Measurements from ENCODE around the gene CEP131. TPM values are rescaled to one million over a fixed set of nuclear protein-coding genes. Genes with fewer than 3 reads are reported as not detected.

Gene CEP131
- total and polyA plus RNA-seq, 2 of the 8 experiments (the other 6 are each of a cell fraction or from before 2014, with no cell fraction given), result 5.9 to 23.2 TPM

DNA sequence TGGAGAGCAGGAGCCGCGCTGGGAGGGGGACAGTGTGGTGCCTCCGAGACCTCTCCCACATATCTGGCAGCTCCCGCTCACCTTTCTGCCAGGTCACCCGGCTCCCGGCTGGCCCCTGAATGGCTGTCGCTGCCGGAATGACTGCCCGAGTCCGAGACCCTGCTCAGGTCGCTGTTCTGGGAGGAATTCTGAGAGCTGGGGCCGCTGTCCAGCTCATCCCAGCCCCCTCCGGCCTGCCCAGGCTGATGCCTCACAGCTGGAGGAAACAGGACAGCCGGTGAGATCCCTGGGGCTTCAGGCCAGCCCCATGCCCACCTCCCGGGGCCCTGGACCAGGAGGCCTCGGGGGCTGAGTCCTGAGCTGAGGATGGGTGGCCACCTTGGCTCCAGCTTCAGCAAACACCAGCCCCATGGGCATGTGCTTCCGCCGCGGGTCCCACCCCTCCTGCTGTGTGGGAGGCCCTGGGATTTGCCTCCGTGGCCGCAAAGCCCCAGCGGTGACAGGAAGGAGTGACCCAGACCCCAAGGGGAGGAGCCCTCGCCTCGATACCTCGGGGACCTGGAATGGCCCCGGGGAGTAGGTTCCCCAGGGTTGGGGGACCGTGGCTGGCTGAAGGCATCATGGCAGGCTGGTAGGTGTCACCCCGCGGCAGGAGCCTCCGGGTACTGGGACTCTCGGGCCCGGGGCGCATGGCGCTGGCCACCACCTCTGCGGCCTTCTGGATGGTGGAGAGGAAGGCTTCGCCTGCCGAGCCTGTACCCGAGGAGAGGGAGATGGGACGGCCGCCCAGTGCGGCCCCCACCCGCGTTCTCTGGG is 9.2 kb upstream of the CEP131 start:
- Histone ChIP-seq H3K9me3 (ENCODE audit: insufficient read depth in 2 of 2, low read depth in 1 of 2, low read length in 1 of 2) (no peaks in the 10 kb centered on the region; a peak in 1 of 4 replicates), H4K20me1 (replicated peaks in 1 of 2; ENCODE audit: control insufficient read depth in 1 of 2, insufficient read depth in 2 of 2, low read length in 2 of 2) (peaks cover 0 to 14% of the 10 kb centered on the region in 2 experiments), H3K23ac (ENCODE audit: insufficient read length) (no peak overlapping the region), H3K27me3 (replicated peaks in 1 of 4; ENCODE audit: control insufficient read depth in 3 of 4, extremely low read depth in 1 of 4, insufficient read depth in 3 of 4, low read length in 3 of 4) (no peaks in the 10 kb centered on the region), H3K4me2 (ENCODE audit: insufficient read depth in 1 of 2, low read depth in 2 of 2, low read length in 2 of 2) (no peak overlapping the region), H2AK5ac (ENCODE audit: low read depth, low read length) (no peak overlapping the region), H3K27ac (ENCODE audit: low read depth, low read length) (no peak overlapping the region), H3K9ac (replicated peaks in 1 of 4; ENCODE audit: extremely low read depth in 1 of 4, low read depth in 3 of 4, low read length in 3 of 4) (no peak overlapping the region), H3K18ac (ENCODE audit: extremely low read depth, low read length) (no peak overlapping the region), H3K4me1 (replicated peaks in 1 of 4; ENCODE audit: control insufficient read depth in 3 of 4, insufficient read depth in 4 of 4, low read length in 3 of 4) (no peaks in the 10 kb centered on the region), H4K5ac (ENCODE audit: insufficient read length, low read depth, low read length) (no peak overlapping the region), H2BK15ac (ENCODE audit: low read length) (no peak overlapping the region), H3K14ac (ENCODE audit: insufficient read length) (no peak overlapping the region), H4K8ac (ENCODE audit: extremely low read depth, insufficient read depth, low read length) (peak overlapping the region; percentile 14; the same call in 1 of the 2 replicates), H3K56ac (replicated peaks; ENCODE audit: insufficient read length, low read depth, low read length) (no peak overlapping the region), H3K4ac (replicated peaks; ENCODE audit: insufficient read length, low read depth, low read length) (no peak overlapping the region), H3K79me2 (ENCODE audit: control insufficient read depth in 1 of 2, insufficient read depth in 2 of 2, low read length in 2 of 2) (no peaks in the 10 kb centered on the region), H2BK120ac (replicated peaks; ENCODE audit: low read depth, low read length) (no peak overlapping the region), H2BK20ac (ENCODE audit: low read length) (no peak overlapping the region), H2BK5ac (ENCODE audit: low read depth, low read length) (no peak overlapping the region), H3K23me2 (ENCODE audit: low read depth, low read length) (no peaks in the 10 kb centered on the region), H2AFZ (ENCODE audit: low read length) (no peak overlapping the region), H4K91ac (replicated peaks; ENCODE audit: insufficient read length, low read length) (no peak overlapping the region), H2BK12ac (ENCODE audit: low read depth, low read length) (no peak overlapping the region), H3K79me1 (ENCODE audit: low read depth, low read length) (peaks cover 3% of the 10 kb centered on the region), H3K36me3 (ENCODE audit: control insufficient read depth in 2 of 4, insufficient read depth in 4 of 4, low read length in 3 of 4) (peaks cover 0 to 18% (median 4%) of the 10 kb centered on the region in 4 experiments; a peak in 5 of 8 replicates), H3K4me3 (ENCODE audit: extremely low read depth in 1 of 4, insufficient read depth in 2 of 4, low read depth in 3 of 4, low read length in 4 of 4) (no peak overlapping the region)
- FAIRE-seq (no peak), DNase-seq (ENCODE audit: low read depth in 1 of 2, low spot score in 2 of 2) (no peak)
- ChIA-PET POLR2A (ENCODE audit: partially characterized antibody) (interaction anchor here (0.7 to 1.5 kb wide), 4 partner anchors 9 to 15 kb away, joined by 3 to 5 read pairs (median 4); no protein-coding TSS in a partner anchor), CTCF (ENCODE audit: partially characterized antibody) (interaction anchor here (0.7 to 1.2 kb wide), 4 partner anchors 12 to 141 kb away, joined by 3 to 4 read pairs (median 3); no protein-coding TSS in a partner anchor)
- 92% methylated on average over 37 of the region's 43 CpGs; no CpG with 5 or more reads in 1 of the 2 experiments for WGBS, 2 experiments (ENCODE audit: extremely low coverage in 1 of 2, insufficient coverage in 1 of 2, insufficient read length in 1 of 2, insufficient replicate concordance in 2 of 2, low coverage in 1 of 2, low lambda C conversion rate in 2 of 2, missing lambda C conversion rate in 1 of 2)
- no peak for TF ChIP-seq BCL11A (IDR thresholded peaks at IDR 0.05; ENCODE audit: low read depth in 2 of 2, low read length in 2 of 2)
- no peak for TF ChIP-seq NRF1 (IDR thresholded peaks at IDR 0.05; ENCODE audit: low read depth, low read length)
- TF ChIP-seq KDM1A (IDR thresholded peaks at IDR 0.05; ENCODE audit: borderline replicate concordance, low read length), result no peak
- TF ChIP-seq CREB1 (IDR thresholded peaks at IDR 0.05), result no peak
- TF ChIP-seq TAF1 (IDR thresholded peaks at IDR 0.05; ENCODE audit: low read depth, low read length), result no peak
- TF ChIP-seq CEBPB (IDR thresholded peaks at IDR 0.05; ENCODE audit: low read depth, low read length), result no peak

Data from H1 (cell line).